Activated effector memory CD4-positive, alpha-beta T cell treated with Interleukin-2 at 50 U/mL for 16 hours (primary cell): ENCODE data around the gene LAMB4.

Source experiments
- DNase-seq: peaks from one replicate; pipeline ENCODE4 v3.0.0-alpha.2; 2020

Gene LAMB4

DNA sequence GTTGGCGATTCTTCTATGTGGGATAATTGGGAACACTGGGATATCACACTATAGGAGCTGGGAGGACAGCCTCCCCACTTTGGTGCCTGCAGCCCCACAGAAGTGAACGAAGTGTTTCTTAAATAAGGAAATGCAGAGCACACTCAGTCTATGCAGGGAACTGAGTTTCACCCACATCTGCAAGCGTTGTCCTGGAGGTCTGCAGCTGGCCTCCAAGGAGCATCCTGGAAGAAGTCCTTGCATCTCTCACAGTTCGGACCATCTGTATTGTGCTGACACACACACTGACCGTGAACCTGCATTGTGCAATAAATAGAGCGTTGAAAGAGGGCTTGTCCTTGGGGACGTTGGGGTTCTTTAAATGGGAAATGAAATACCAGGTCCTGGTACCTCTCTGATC is 25.8 kb downstream of the LAMB4 start:
- DNase-seq: no peak

DNA sequence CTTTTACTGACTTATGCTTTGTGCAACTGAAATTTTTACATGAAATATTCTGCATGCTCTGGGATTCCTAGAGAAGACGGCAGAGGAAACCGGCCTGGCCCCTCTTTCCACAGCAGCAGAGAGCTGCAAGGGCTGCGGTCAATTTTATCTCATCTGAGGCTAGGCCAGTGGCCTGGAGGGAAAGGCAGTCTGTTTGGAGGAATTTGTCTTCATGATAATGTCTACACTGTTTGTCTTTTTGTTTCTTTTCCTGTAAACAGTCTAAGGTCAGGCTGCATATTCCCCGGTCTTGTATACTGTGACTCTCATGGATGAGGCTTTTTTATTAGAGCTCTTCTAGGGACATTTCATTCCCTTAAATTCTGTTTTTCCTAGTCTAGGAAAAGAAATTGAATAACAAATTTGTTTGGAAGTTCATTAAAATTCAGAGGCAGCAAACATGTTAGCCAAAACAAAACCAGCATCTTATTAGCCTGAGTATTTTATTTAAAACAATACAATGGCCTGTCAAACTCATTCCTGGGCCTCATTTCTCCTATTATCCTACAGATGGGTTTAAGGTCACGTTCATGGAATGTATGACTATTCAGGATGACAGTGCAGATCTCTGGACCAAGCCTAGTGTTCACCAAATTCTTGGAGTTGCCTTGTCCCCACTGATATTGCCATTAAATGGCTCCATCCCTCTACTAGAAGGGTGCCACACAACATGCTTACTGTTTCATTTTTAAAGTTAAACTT is 26.4 kb downstream of the LAMB4 start:
- no peak for DNase-seq

DNA sequence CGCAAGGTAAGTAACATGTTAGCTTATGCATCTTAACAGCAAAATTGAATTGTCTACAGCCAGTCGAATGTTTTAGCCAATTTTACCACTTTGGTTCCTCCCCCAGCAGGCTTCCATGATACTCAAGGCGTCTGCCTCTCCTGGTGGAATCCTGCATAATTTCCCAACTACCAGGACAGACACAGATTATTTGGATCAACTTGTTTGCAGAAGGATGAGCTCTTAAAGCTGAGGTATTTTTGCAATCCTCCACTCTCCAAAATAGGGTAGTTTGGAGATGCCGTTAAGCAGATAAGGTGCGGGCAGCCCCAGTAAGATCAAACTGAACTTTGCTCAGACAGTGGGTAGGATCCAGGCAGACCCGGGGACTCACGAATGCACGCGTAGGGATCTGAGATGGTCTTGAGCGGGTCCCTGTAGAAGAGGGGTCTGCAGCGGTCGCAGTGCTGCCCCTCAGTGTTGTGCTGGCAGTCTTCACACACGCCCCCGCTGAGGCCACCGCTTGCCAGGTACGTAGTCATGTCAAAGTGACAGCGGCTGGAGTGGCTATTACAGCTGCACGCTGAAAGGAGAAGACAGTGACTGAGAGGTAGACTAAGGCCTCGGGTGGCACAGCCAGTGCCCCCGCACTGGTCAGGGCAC is 27.4 kb downstream of the LAMB4 start:
- DNase-seq: no peak

- DNase-seq: no peak
These were observed 28.4 kb downstream of the LAMB4 start for GRCh38 chr7:108101759-108102158.

DNA sequence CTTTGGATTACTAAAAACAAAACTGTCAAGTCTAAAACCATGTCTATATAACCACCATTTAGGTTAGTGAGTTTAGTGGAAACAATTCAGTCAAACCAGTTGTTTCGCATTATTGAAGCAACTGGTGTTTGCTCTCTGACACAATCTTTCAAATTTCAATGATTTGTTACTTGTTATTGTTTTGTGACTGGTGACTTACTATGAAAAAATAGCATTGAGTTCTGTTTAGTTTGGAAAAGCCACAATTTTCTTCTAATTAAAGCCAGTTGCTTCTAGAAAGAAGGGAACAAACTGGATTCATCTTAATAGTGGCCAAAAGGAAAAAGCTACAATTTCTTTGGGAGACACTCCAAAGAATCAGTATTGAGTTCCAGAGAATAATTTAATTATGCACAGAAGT is 30.4 kb downstream of the LAMB4 start:
- DNase-seq: no peak

- DNase-seq: no peak
These were observed 32.5 kb downstream of the LAMB4 start for GRCh38 chr7:108097703-108098102.

- DNase-seq: no peak
These were observed 33.2 kb downstream of the LAMB4 start for GRCh38 chr7:108096996-108097395.

GRCh38 chr7:108094933-108095710 is 35.0 kb downstream of the LAMB4 start:
- DNase-seq: no peak

DNA sequence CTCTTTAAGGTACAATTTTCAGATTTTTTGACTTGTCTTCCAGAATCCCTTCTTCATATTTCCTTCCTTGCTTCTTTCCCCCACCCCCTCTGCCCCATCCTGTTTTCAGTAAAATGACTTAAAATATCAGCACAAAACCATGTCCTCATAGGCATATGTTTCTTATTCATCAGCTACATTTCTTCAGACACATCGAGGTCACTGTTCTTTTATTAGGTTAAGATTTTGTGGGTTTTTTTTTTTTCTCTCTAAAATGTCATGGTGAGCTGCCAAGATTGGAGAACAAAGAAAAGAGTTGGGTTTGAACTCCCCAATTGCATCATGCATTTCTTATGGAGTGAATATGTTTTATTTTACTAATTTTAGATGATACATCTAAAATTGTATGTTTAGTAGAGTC is 35.8 kb downstream of the LAMB4 start:
- no peak for DNase-seq

GRCh38 chr7:108093851-108094331 is 36.3 kb downstream of the LAMB4 start:
- DNase-seq: no peak

DNA sequence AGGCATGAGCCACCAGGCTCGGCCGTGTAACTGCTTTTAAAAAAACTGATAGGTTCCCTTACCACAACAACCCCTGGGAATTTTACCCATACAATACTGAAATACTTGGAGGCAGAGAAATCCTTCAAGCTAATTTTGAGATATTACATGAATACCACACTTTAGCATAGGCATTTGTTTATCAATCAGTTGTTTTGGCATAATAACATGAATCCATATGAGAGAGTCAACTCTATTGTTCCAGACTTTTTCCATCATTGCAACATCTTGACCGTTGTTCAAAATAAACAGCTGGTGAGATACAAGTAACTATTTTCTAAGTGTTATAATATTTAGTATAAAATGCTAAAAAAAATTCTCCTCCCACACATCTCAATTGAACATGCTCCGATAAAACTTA is 36.8 kb downstream of the LAMB4 start:
- no peak for DNase-seq

DNA sequence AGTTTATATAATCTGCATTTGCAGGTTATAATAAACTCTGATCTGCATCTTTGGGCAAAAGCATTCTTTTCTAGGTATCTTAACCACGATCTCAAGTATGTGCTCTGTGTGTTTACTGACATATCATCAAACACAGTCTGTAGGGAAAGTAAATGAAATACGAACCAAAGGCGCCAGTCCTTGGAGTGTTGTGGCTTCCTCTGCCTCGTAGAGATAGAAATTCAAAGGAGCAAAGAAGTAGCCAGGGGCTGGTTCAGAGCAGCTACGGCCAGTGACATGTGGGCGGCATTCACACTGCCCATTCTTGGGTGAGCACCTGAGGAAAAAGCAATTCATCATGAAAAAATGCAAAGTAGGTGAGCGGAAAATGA is 38.7 kb downstream of the LAMB4 start:
- no peak for DNase-seq

DNA sequence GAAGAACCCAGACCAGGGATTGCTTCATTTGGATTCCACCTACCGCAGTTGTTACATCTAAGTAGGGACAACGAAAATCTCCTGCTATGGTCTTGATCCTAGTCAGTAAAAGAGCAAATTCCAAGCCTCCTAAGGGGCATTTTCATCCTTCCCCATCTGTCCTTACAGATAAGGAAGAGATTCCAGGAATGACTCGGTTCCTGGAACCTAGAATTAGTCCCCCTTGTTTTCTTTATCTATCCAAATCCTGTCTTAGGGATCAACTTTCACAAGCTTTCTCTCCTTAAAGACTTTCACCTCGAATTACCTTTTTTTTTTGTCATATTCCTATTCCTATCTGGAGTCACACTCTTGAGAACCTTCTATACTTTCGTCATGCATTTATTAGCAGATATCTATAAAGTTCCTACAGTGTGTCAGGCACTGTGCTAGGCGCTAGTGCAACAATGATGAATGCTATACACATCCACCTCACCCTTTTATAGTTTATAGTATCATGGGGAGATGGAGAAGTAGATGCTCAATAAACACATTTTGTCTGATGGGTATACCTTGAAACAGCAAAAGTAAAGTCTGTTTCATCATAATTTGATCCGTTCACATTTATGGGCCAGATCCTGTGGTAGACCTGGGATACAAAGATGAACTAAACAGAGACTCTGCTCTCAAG is 39.2 kb downstream of the LAMB4 start:
- DNase-seq: no peak

- no peak for DNase-seq
These were observed 40.8 kb downstream of the LAMB4 start for GRCh38 chr7:108089381-108089780.

DNA sequence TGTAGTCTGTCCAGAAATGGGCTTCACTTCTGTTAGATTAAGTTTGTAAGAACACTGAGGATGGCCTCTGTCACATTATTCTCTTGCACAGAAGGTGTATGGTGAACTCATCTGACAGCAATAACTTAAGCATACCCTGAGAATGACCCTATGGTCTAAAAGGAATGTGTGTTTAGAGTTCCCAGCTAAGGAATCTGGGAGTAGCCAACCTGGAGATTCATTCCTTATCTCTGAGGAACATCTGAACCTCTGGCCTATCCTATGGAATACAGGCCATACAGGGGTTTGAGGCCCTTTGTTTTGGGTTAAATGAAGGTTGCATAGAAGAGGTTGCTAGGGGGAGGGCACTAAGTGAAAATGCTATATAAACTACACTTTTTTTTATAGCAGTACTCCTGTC is 41.4 kb downstream of the LAMB4 start:
- no peak for DNase-seq

DNA sequence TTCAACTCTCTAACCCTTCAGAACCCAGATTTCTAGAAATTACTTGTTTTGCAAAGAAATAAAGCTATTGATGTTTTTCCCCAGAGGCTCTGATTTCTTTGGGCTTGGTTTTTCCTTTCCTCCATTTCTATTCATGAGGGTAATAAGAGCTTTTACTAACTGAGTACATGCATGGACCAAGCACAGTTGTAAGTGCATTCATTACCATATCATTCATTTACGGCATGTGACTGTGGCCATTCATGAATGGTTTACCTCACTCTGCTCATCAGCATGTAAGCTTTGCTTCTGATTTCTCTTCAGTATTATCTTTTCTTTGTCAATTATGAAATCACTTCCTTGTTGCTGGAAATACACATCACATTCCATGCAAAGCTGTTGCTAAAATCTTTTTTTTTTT is 42.4 kb downstream of the LAMB4 start:
- no peak for DNase-seq

DNA sequence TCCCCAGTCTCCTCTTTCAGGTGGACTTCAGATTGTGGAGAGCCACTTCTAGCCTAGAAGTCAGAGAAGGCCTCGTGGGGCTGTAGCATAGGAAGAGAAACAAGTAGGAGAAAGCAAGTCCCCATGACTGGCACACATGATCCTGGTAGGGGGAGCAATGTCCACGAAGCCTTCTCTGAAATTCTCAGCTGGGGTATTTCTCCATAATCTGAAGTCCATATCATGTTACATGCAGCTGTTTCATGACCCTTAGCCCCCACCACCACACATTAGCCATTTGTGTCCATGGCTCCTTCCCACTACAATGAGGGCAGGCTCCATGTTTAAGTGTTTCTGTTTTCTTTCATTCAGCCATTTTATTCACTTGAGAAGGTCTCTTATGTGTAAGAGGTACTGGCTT is 43.2 kb downstream of the LAMB4 start:
- DNase-seq: no peak

- no peak for DNase-seq
These were observed 43.6 kb downstream of the LAMB4 start for GRCh38 chr7:108086546-108086945.

GRCh38 chr7:108083980-108084379 is 46.2 kb downstream of the LAMB4 start:
- DNase-seq: no peak

GRCh38 chr7:108079648-108080591 is 50.2 kb downstream of the LAMB4 start:
- DNase-seq: no peak

DNA sequence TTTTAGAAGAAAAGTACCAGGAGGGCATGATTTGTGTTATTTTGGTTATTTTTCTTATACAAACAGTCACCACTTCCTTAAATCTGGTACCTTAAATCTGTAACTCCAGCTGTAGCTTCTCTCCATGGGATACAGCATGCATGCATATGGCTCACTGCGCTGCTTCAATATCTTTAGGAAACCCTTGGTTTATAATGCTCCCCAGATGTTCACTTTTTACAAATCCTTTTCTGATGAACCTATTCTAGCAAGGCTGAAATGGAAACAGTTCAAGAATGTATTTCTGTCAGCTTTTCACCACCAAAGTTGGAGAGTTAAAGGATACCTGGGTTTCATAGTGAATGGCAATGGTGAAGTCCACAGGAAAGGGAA is 50.9 kb downstream of the LAMB4 start:
- no peak for DNase-seq

- no peak for DNase-seq
These were observed 51.5 kb downstream of the LAMB4 start for GRCh38 chr7:108078691-108079090.
